Jurkat, Clone E6-1 (cell line): Measurements from ENCODE around the gene MICU1.
A peak's percentile ranks its signal among the peaks of the same experiment; 100 is the strongest.

Experiments used
- DNase-seq: peaks from one replicate; pipeline ENCODE4 v3.0.0-alpha.2; 2011; ENCODE audit warnings: low read depth, low spot score
- H3K4me3 ChIP-seq: 2 replicates; pipeline ENCODE4 v1.5.1; 2011; ENCODE audit warnings: mild to moderate bottlenecking, low read length, control low read depth, moderate library complexity

Gene MICU1

GRCh38 chr10:72517244-72517643, 108.6 kb downstream of the MICU1 start:
- no peak for DNase-seq
- H3K4me3 ChIP-seq, result no peak overlapping the region

- no peak for DNase-seq
- H3K4me3 ChIP-seq, result no peak overlapping the region
Measured at GRCh38 chr10:72515455-72515854, 110.4 kb downstream of the MICU1 start.

GRCh38 chr10:72513910-72514309, 112.0 kb downstream of the MICU1 start:
- DNase-seq, result no peak
- H3K4me3 ChIP-seq, result no peak overlapping the region

- no peak for DNase-seq
- H3K4me3 ChIP-seq, result no peak overlapping the region
Measured at GRCh38 chr10:72511459-72511858, 114.4 kb downstream of the MICU1 start.

GRCh38 chr10:72509941-72510340, 115.9 kb downstream of the MICU1 start:
- no peak overlapping the region for H3K4me3 ChIP-seq
- DNase-seq, result no peak

- no peak overlapping the region for H3K4me3 ChIP-seq
- DNase-seq, result no peak
Measured at GRCh38 chr10:72509206-72509799, 116.6 kb downstream of the MICU1 start.

GRCh38 chr10:72508033-72508432, 117.8 kb downstream of the MICU1 start:
- no peak overlapping the region for H3K4me3 ChIP-seq
- no peak for DNase-seq

- H3K4me3 ChIP-seq, result no peak overlapping the region
- no peak for DNase-seq
Measured at GRCh38 chr10:72506474-72506873, 119.4 kb downstream of the MICU1 start.

GRCh38 chr10:72505435-72505834, 120.4 kb downstream of the MICU1 start:
- no peak for DNase-seq

GRCh38 chr10:72503694-72504438, 122.0 kb downstream of the MICU1 start:
- DNase-seq, result no peak
- H3K4me3 ChIP-seq, result no peak overlapping the region

More at GRCh38 chr10:72505435-72505834, 120.4 kb downstream of the MICU1 start:
- H3K4me3 ChIP-seq, result no peak overlapping the region

GRCh38 chr10:72503241-72503640, 122.6 kb downstream of the MICU1 start:
- H3K4me3 ChIP-seq, result no peak overlapping the region
- DNase-seq, result no peak

GRCh38 chr10:72502581-72502980, 123.3 kb downstream of the MICU1 start:
- peak; percentile 50 for DNase-seq

GRCh38 chr10:72499701-72500100, 126.2 kb downstream of the MICU1 start:
- DNase-seq, result no peak
- H3K4me3 ChIP-seq, result no peak overlapping the region

More at GRCh38 chr10:72502581-72502980, 123.3 kb downstream of the MICU1 start:
- no peak overlapping the region for H3K4me3 ChIP-seq

GRCh38 chr10:72490951-72491350, 134.9 kb downstream of the MICU1 start:
- no peak for DNase-seq
- no peak overlapping the region for H3K4me3 ChIP-seq

GRCh38 chr10:72487521-72487920, 138.4 kb downstream of the MICU1 start:
- DNase-seq, result no peak
- no peak overlapping the region for H3K4me3 ChIP-seq

GRCh38 chr10:72487116-72487515, 138.8 kb downstream of the MICU1 start:
- H3K4me3 ChIP-seq, result no peak overlapping the region
- DNase-seq, result no peak

- no peak overlapping the region for H3K4me3 ChIP-seq
- no peak for DNase-seq
Measured at GRCh38 chr10:72485701-72486100, 140.2 kb downstream of the MICU1 start.

- no peak for DNase-seq
- H3K4me3 ChIP-seq, result no peak overlapping the region
Measured at GRCh38 chr10:72484521-72484920, 141.4 kb downstream of the MICU1 start.

- H3K4me3 ChIP-seq, result no peak overlapping the region
- peak; percentile 66 for DNase-seq
Measured at GRCh38 chr10:72483471-72483870, 142.4 kb downstream of the MICU1 start.

- H3K4me3 ChIP-seq, result no peak overlapping the region
- DNase-seq, result no peak
Measured at GRCh38 chr10:72480861-72481260, 145.0 kb downstream of the MICU1 start.

GRCh38 chr10:72477463-72477862, 148.4 kb downstream of the MICU1 start:
- H3K4me3 ChIP-seq, result no peak overlapping the region

More at GRCh38 chr10:72477463-72477862, 148.4 kb downstream of the MICU1 start:
- DNase-seq, result no peak
